GM19238 (cell line): Measurements from ENCODE around the gene CFAP53.
A peak's percentile ranks its signal among the peaks of the same experiment; 100 is the strongest.

Experiments used
- DNase-seq: peaks from one replicate; pipeline ENCODE4 v3.0.0; 2011; ENCODE audit warnings: low spot score; ENCODE audit not compliant: insufficient read length

The CFAP53 gene

GRCh38 chr18:50195689-50196088 is 70.6 kb downstream of the CFAP53 start:
- no peak for DNase-seq

GRCh38 chr18:50194631-50195532 is 71.4 kb downstream of the CFAP53 start, which contains the start of gene MYO5B:
MYO5B (minus strand) TSS chr18:50195147; CDS start chr18:50194793, 354 bp downstream.
- peak; percentile 64 for DNase-seq

- no peak for DNase-seq
These were observed 72.3 kb downstream of the CFAP53 start for GRCh38 chr18:50193796-50194630.

GRCh38 chr18:50192995-50193795 is 73.1 kb downstream of the CFAP53 start:
- DNase-seq, result no peak

- DNase-seq, result no peak
These were observed 75.4 kb downstream of the CFAP53 start for GRCh38 chr18:50190926-50191325.

- DNase-seq, result no peak
These were observed 76.1 kb downstream of the CFAP53 start for GRCh38 chr18:50190236-50190635.

- DNase-seq, result no peak
These were observed 77.1 kb downstream of the CFAP53 start for GRCh38 chr18:50189160-50189559.

GRCh38 chr18:50188652-50189051 is 77.6 kb downstream of the CFAP53 start:
- DNase-seq, result no peak

GRCh38 chr18:50187659-50188058 is 78.6 kb downstream of the CFAP53 start:
- no peak for DNase-seq

- no peak for DNase-seq
These were observed 79.9 kb downstream of the CFAP53 start for GRCh38 chr18:50186385-50186784.

GRCh38 chr18:50183556-50183955 is 82.7 kb downstream of the CFAP53 start:
- no peak for DNase-seq

- no peak for DNase-seq
These were observed 83.8 kb downstream of the CFAP53 start for GRCh38 chr18:50182511-50182910.

- DNase-seq, result no peak
These were observed 84.7 kb downstream of the CFAP53 start for GRCh38 chr18:50181590-50181989.

GRCh38 chr18:50179465-50179864 is 86.8 kb downstream of the CFAP53 start:
- no peak for DNase-seq

GRCh38 chr18:50177294-50177992 is 88.9 kb downstream of the CFAP53 start:
- DNase-seq, result no peak
